Epithelial cell of proximal tubule (primary cell): ENCODE results near the gene DAO. TPM values are rescaled to one million over a fixed set of nuclear protein-coding genes. Genes with fewer than 3 reads are reported as not detected.
"Not testable (repeated sequence)": the region's sequence is repeated elsewhere in the genome, so short reads cannot be mapped to it uniquely, and the experiment has no call there.

ENCODE experiments used
- DNase-seq: peaks from one replicate; pipeline ENCODE4 v3.0.0-alpha.2; 2011; ENCODE audit warnings: low read depth
- H3K4me3 ChIP-seq: 2 replicates; pipeline ENCODE4 v1.5.1; 2011; ENCODE audit warnings: low read depth, mild to moderate bottlenecking, low read length
- CTCF ChIP-seq: conservative IDR thresholded peaks from 2 replicates; pipeline ENCODE4 v1.5.1; 2012; ENCODE audit warnings: low read depth, mild to moderate bottlenecking, low read length
- total RNA-seq: library from RNA; depleted of rRNA; stranded (reverse); fragments of >200 nt; gene quantifications from 2 replicates; pipeline ENCODE4 v1.2.3, GENCODE V29; 2015

DAO gene
- total RNA-seq, 1 donor from 2014 or later = not detected

GRCh38 chr12:108860443-108860842, 19.4 kb upstream of the DAO start:
- H3K4me3 ChIP-seq = no peak overlapping the region
- no peak for TF ChIP-seq CTCF
- no peak for DNase-seq

- H3K4me3 ChIP-seq = no peak overlapping the region
- no peak for TF ChIP-seq CTCF
- no peak for DNase-seq
Observed at GRCh38 chr12:108861878-108862587, 17.9 kb upstream of the DAO start.

- H3K4me3 ChIP-seq = no peak overlapping the region
- no peak for DNase-seq
- TF ChIP-seq CTCF = no peak
Observed at GRCh38 chr12:108862588-108862959, 17.3 kb upstream of the DAO start.

GRCh38 chr12:108865169-108865568, 14.7 kb upstream of the DAO start:
- H3K4me3 ChIP-seq = no peak overlapping the region
- no peak for TF ChIP-seq CTCF
- DNase-seq = no peak

GRCh38 chr12:108866083-108866482, 13.8 kb upstream of the DAO start:
- H3K4me3 ChIP-seq, DNase-seq: not testable (repeated sequence)

GRCh38 chr12:108868781-108869180, 11.1 kb upstream of the DAO start:
- DNase-seq = no peak
- TF ChIP-seq CTCF = no peak
- no peak overlapping the region for H3K4me3 ChIP-seq

GRCh38 chr12:108875280-108875679, 4.6 kb upstream of the DAO start:
- H3K4me3 ChIP-seq = no peak overlapping the region
- TF ChIP-seq CTCF = no peak
- DNase-seq = no peak
